GM12878 (cell line): ENCODE data around the gene RETREG1. TPM values are rescaled to one million over a fixed set of nuclear protein-coding genes. Genes with fewer than 3 reads are reported as not detected.

Source experiments
- ATAC-seq: fragments of 200-7000 bp; cut with Tn5 transposase; 3 replicates; pipeline ENCODE4 v1.9.1; 2020; ENCODE audit warnings: mild to moderate bottlenecking, moderate library complexity
- BruUV-seq: library from RNA; stranded (reverse); fragments of 400-500 nt; replicated peaks from 2 replicates; lab custom pipeline; 2021; lab: Mats Ljungman, UMichigan
- CTCF ChIA-PET: fragments of 300-600 bp; sonication (Branson Sonifier 250); formaldehyde crosslinking; extraction: SDS; loops from one replicate; lab custom pipeline; 2021; ENCODE audit warnings: inconsistent platforms; lab: Yijun Ruan, JAX
- POLR2A ChIA-PET: fragments of 350-600 bp; formaldehyde crosslinking; extraction: SDS; loops from one replicate; lab custom pipeline; 2021; ENCODE audit warnings: inconsistent platforms; lab: Charles Lee
- RAD21 ChIA-PET: fragments of 300-600 bp; sonication (Branson Sonifier 250); formaldehyde crosslinking; loops from one replicate; lab custom pipeline; 2023; ENCODE audit warnings: antibody characterized with exemption; ENCODE audit not compliant: unreplicated experiment; lab: Charles Lee
- SMC1A ChIA-PET: fragments of 300-600 bp; sonication (Branson Sonifier 250); formaldehyde crosslinking; loops from one replicate; lab custom pipeline; 2023; ENCODE audit not compliant: unreplicated experiment, uncharacterized antibody; lab: Charles Lee
- DNase-seq: peaks from one replicate; pipeline ENCODE4 v3.0.0-alpha.2; 2011; ENCODE audit warnings: low read depth, low spot score
- FAIRE-seq: peaks from 3 replicates; lab custom pipeline; 2011; peaks lifted over from hg19 to GRCh38; lab: Jason Lieb, UNC
- H2AFZ ChIP-seq: 2 replicates; pipeline ENCODE4 v1.6.0; 2011; ENCODE audit warnings: low read depth, low read length, control low read depth; ENCODE audit not compliant: control insufficient read depth
- H3K27ac ChIP-seq: 2 replicates; pipeline ENCODE4 v1.5.1; 2011; ENCODE audit warnings: control low read depth; ENCODE audit not compliant: control insufficient read depth, insufficient read depth
- H3K27me3 ChIP-seq, 2 experiments: replicated peaks in 1 of 2; 2 replicates each; pipeline versions ENCODE4 v1.6.0 to v1.6.1; 2011; ENCODE audit warnings: low read length in 1 of 2; ENCODE audit not compliant: control insufficient read depth in 2 of 2, insufficient read depth in 2 of 2
- H3K36me3 ChIP-seq, 2 experiments: 2 replicates each; pipeline ENCODE4 v1.5.1; 2011; ENCODE audit warnings: low read length in 1 of 2; ENCODE audit not compliant: control insufficient read depth in 2 of 2, insufficient read depth in 2 of 2
- H3K4me1 ChIP-seq: 2 replicates; pipeline ENCODE4 v1.6.1; 2011; ENCODE audit warnings: mild to moderate bottlenecking, low read length, moderate library complexity, mixed read lengths; ENCODE audit not compliant: control insufficient read depth, insufficient read depth
- H3K4me2 ChIP-seq: 2 replicates; pipeline ENCODE4 v1.6.0; 2011; ENCODE audit warnings: control low read depth; ENCODE audit not compliant: control insufficient read depth, insufficient read depth
- H3K4me3 ChIP-seq: fragments of 200-600 bp; sonication (generic); 2 replicates; pipeline ENCODE4 v1.5.1; 2016
- H3K79me2 ChIP-seq: 2 replicates; pipeline ENCODE4 v1.6.0; 2011; ENCODE audit warnings: low read length; ENCODE audit not compliant: control insufficient read depth, insufficient read depth
- H3K9ac ChIP-seq: 2 replicates; pipeline ENCODE4 v1.8.0; 2011; ENCODE audit warnings: low read length, control low read depth, mixed read lengths; ENCODE audit not compliant: control insufficient read depth, insufficient read depth
- H3K9me3 ChIP-seq: replicated peaks from 3 replicates; pipeline ENCODE4 v1.5.1; 2011; ENCODE audit warnings: mild to moderate bottlenecking, low read length; ENCODE audit not compliant: control insufficient read depth, insufficient read depth
- H4K20me1 ChIP-seq: 2 replicates; pipeline ENCODE4 v1.6.0; 2011; ENCODE audit not compliant: control insufficient read depth, insufficient read depth
- ASH2L ChIP-seq: fragments of 300-600, 200-600 bp; sonication (generic); IDR thresholded peaks from 2 replicates; pipeline ENCODE4 v1.6.1; 2017; ENCODE audit warnings: low read depth, mild to moderate bottlenecking, borderline replicate concordance
- BCL11A ChIP-seq: IDR thresholded peaks from 2 replicates; pipeline ENCODE4 v1.6.1; 2011; ENCODE audit warnings: low read depth, low read length
- CREB1 ChIP-seq: IDR thresholded peaks from 2 replicates; pipeline ENCODE4 v1.6.1; 2012; ENCODE audit warnings: low read depth, mild to moderate bottlenecking, inconsistent platforms
- HDGF ChIP-seq: fragments of 450-650 bp; IDR thresholded peaks from 2 replicates; pipeline ENCODE4 v1.6.1; 2016; ENCODE audit warnings: antibody characterized with exemption
- KDM1A ChIP-seq: fragments of 200-600 bp; sonication (generic); IDR thresholded peaks from 2 replicates; pipeline ENCODE4 v1.6.1; 2016; ENCODE audit warnings: borderline replicate concordance
- POU2F2 ChIP-seq: IDR thresholded peaks from 3 replicates; pipeline ENCODE4 v1.6.1; 2011; ENCODE audit warnings: low read depth, mild to moderate bottlenecking, low read length, borderline replicate concordance
- RUNX3 ChIP-seq: IDR thresholded peaks from 2 replicates; pipeline ENCODE4 v1.6.1; 2012; ENCODE audit warnings: low read length, inconsistent platforms
- SMARCA5 ChIP-seq: fragments of 450-650 bp; IDR thresholded peaks from 2 replicates; pipeline ENCODE4 v1.6.1; 2017; ENCODE audit warnings: mild to moderate bottlenecking
- SREBF2 ChIP-seq: IDR thresholded peaks from 2 replicates; pipeline ENCODE4 v1.6.1; 2012; ENCODE audit warnings: mild to moderate bottlenecking, low read length
- ZBED1 ChIP-seq: IDR thresholded peaks from 2 replicates; pipeline ENCODE4 v1.6.1; 2016; ENCODE audit warnings: borderline replicate concordance
- WGBS: methylation state at CpG from one replicate; pipeline ENCODE4 v1.1.6; 2016; ENCODE audit warnings: low lambda C conversion rate; ENCODE audit not compliant: insufficient replicate concordance, insufficient coverage; ENCODE audit errors: missing lambda C conversion rate; 5-methylcytosine and 5-hydroxymethylcytosine counted together
- in situ Hi-C: fragments of 300-500 bp; cut with MboI; formaldehyde crosslinking; loops from 9 replicates; pipeline ENCODE4 v1.14.3; 2018; ENCODE audit warnings: mixed read lengths
- intact Hi-C: fragments of 100-400 bp; cut with micrococcal nuclease; formaldehyde crosslinking; loops from one replicate; pipeline ENCODE4 v1.14.2; 2022; ENCODE audit not compliant: unreplicated experiment
- polyA plus RNA-seq, 11 experiments: library from polyadenylated mRNA; depleted of rRNA in 4 of 11; unstranded in 6 of 11; stranded (reverse) in 5 of 11; fragments of >200 nt; fragmentation: Nextera tagmentation in 4 of 11; fragmentation: Illumina TruSeq in 1 of 11; extraction: Ambion mirVana in 4 of 11; extraction: Trizol in 1 of 11; gene quantifications; 1 replicate in 1 of 11; 2 replicates in 10 of 11; pipeline versions ENCODE4 v1.2.1 to v1.2.3, GENCODE V29; 2011 to 2016; ENCODE audit warnings: inconsistent platforms in 2 of 11, missing spikeins in 2 of 11, low read depth in 1 of 11
- total RNA-seq, 4 experiments: library from RNA; depleted of rRNA in 3 of 4; stranded (reverse); fragments of >200 nt in 3 of 4; fragmentation: Illumina TruSeq in 1 of 4; extraction: Trizol in 1 of 4; gene quantifications; 2 replicates each; pipeline versions ENCODE4 v1.2.1 to v1.2.3, GENCODE V29; 2013 to 2021
- TF ChIP-seq, protein P1 (sequence below): IDR thresholded peaks from 2 replicates; pipeline ENCODE4 v1.6.1; 2012; ENCODE audit warnings: low read depth, low read length, improper control_type of control experiment
- TF ChIP-seq, protein P2 (sequence below): IDR thresholded peaks from 2 replicates; pipeline ENCODE4 v1.6.1; 2012; ENCODE audit warnings: mild to moderate bottlenecking, low read depth, low read length

Gene RETREG1
- total and polyA plus RNA-seq, 10 of the 15 experiments (the other 5 are each of a cell fraction or from before 2014, with no cell fraction given) = 3.9 to 8.9 (median 6.4) TPM

DNA sequence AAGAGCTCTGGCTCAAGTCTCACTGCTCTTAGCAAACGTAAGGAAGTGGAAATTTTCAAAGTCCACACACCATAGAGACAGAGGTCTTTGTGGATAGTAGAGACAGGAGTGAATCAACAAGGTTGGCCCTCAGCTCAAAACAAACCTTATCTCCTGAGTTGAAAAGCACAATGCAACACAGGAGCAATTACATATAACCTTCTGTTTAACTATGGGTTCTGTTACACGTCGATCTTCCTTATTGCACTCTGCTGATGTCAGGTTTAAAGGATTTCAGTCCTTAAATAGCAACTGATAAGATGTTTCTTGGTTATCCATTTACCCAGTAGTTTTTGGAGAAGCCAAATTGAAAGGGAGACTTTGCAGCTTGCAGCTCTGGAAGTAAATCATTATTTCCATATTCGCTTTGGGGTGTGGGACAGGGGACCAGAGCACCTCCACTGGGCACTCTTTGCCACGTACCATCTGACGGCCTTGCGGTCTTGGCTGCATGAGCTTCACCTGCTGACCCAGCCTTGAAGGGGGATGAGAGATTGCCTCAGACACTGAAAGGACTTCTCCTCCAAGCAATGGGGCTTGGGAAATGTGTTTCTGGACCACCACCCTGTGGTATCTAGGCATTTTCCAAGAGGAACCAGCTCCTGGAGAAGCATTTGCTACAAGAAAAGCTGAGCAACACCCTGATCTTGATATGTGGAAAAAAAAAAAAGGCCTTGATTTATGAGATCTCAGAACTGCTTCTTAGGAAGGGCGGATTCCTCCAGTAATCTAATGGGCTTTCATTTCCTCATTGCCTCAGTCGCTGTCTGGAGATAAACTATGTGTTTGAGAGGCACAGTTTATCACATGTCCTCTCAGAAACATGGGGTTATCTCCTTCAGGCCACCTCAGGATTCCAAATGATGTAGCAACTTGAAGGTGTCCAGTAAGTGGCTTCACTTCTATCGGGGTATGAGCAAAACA, 95.0 kb downstream of the RETREG1 start:
- intact Hi-C loops (no loop called here), in situ Hi-C loops (no loop called here)
- Histone ChIP-seq H3K9ac (no peak overlapping the region), H3K4me3 (no peak overlapping the region), H3K4me1 (no peaks in the 10 kb centered on the region), H3K36me3 (no peaks in the 10 kb centered on the region), H2AFZ (no peak overlapping the region), H3K27me3 (no peaks in the 10 kb centered on the region), H3K9me3 (no peaks in the 10 kb centered on the region), H4K20me1 (no peaks in the 10 kb centered on the region), H3K4me2 (no peak overlapping the region), H3K27ac (no peak overlapping the region), H3K79me2 (no peaks in the 10 kb centered on the region)
- ChIA-PET POLR2A (no interaction called here), CTCF (interaction anchor here (1.0 kb wide), 1 partner anchor 28 kb away, joined by 3 read pairs; no protein-coding TSS in a partner anchor), SMC1A (no interaction called here), RAD21 (no interaction called here)
- DNase-seq (no peak), FAIRE-seq (no peak), ATAC-seq (no peak)
- TF ChIP-seq SREBF2 (no peak), BCL11A (no peak), RUNX3 (no peak), KDM1A (no peak), CREB1 (no peak)
- TF ChIP-seq, protein P1, sequence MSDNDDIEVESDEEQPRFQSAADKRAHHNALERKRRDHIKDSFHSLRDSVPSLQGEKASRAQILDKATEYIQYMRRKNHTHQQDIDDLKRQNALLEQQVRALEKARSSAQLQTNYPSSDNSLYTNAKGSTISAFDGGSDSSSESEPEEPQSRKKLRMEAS = no peak
- BruUV-seq = no TSS peak
- 27% methylated on average over 10 of the region's 10 CpGs for WGBS

DNA sequence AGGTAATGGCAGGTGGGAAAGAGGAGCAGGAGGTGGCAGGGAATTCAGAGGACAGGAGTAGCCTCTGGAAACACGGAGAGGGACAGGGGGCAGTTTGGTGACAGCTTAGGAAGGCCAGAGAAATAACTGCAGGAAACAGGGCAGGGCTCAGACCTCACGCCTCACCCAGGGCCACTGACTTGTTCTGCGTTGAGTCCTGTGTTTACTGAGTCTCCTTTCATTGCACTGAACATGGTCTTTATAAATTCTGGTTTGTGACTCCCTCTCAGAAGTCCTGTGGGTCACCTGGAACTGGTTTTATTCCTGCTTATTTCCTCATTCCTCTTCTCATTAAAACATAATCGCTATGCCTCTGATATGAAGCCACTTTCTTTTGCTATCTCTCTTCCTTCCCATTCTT, 96.0 kb downstream of the RETREG1 start:
- WGBS = 43% methylated on average over 4 of the region's 4 CpGs
- no peak overlapping the region for H3K9ac ChIP-seq
- ChIA-PET CTCF (no interaction called here), SMC1A (no interaction called here), RAD21 (no interaction called here), POLR2A (no interaction called here)
- no peak for DNase-seq
- no TSS peak for BruUV-seq
- H3K4me2 ChIP-seq = no peak overlapping the region
- H4K20me1 ChIP-seq = no peaks in the 10 kb centered on the region
- H3K27me3 ChIP-seq = no peaks in the 10 kb centered on the region
- no peak for FAIRE-seq
- H3K27ac ChIP-seq = no peak overlapping the region
- H2AFZ ChIP-seq = no peak overlapping the region
- H3K36me3 ChIP-seq = no peaks in the 10 kb centered on the region
- intact Hi-C loops (no loop called here), in situ Hi-C loops (no loop called here)
- H3K4me3 ChIP-seq = no peak overlapping the region
- ATAC-seq = no peak
- H3K79me2 ChIP-seq = no peaks in the 10 kb centered on the region
- no peaks in the 10 kb centered on the region for H3K4me1 ChIP-seq
- H3K9me3 ChIP-seq = no peaks in the 10 kb centered on the region
- no peak for TF ChIP-seq SREBF2
- no peak for TF ChIP-seq ZBED1
- no peak for TF ChIP-seq HDGF
- no peak for TF ChIP-seq SMARCA5
- TF ChIP-seq, protein P2, sequence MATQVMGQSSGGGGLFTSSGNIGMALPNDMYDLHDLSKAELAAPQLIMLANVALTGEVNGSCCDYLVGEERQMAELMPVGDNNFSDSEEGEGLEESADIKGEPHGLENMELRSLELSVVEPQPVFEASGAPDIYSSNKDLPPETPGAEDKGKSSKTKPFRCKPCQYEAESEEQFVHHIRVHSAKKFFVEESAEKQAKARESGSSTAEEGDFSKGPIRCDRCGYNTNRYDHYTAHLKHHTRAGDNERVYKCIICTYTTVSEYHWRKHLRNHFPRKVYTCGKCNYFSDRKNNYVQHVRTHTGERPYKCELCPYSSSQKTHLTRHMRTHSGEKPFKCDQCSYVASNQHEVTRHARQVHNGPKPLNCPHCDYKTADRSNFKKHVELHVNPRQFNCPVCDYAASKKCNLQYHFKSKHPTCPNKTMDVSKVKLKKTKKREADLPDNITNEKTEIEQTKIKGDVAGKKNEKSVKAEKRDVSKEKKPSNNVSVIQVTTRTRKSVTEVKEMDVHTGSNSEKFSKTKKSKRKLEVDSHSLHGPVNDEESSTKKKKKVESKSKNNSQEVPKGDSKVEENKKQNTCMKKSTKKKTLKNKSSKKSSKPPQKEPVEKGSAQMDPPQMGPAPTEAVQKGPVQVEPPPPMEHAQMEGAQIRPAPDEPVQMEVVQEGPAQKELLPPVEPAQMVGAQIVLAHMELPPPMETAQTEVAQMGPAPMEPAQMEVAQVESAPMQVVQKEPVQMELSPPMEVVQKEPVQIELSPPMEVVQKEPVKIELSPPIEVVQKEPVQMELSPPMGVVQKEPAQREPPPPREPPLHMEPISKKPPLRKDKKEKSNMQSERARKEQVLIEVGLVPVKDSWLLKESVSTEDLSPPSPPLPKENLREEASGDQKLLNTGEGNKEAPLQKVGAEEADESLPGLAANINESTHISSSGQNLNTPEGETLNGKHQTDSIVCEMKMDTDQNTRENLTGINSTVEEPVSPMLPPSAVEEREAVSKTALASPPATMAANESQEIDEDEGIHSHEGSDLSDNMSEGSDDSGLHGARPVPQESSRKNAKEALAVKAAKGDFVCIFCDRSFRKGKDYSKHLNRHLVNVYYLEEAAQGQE = no peak
- TF ChIP-seq ASH2L = no peak
- TF ChIP-seq POU2F2 = no peak
